ENCODE data around the gene PCGF1. TPM values are rescaled to one million over a fixed set of nuclear protein-coding genes. Genes with fewer than 3 reads are reported as not detected.

The PCGF1 gene
- total RNA-seq, 2 experiments from 2014 or later, result 11.6 to 13.8 TPM

GRCh38 chr2:74502147-74502719 is 5.3 kb downstream of the PCGF1 start:
- H3K36me3 ChIP-seq (ENCODE audit: insufficient read depth, low read length), result peaks cover 18% of the 10 kb centered on the region
- ChIA-PET CTCF (interaction anchor here (2.3 kb wide), 1 partner anchor 19 kb away, joined by 9 read pairs; the partner anchor contains the start of genes CCDC142 and TTC31), POLR2A (no interaction called here)
- no peak overlapping the region for H3K27ac Mint-ChIP-seq
- no peak overlapping the region for H3K27ac ChIP-seq (ENCODE audit: low read depth in 1 of 2, low read length in 2 of 2)
- H3K9me3 ChIP-seq (ENCODE audit: control insufficient read depth in 1 of 2, insufficient read depth in 1 of 2, low read length in 2 of 2), result peaks cover 0 to 37% of the 10 kb centered on the region in 2 experiments
- no peak for ATAC-seq (ENCODE audit: poor library complexity)
- peak overlapping the region; percentile 53 for H3K4me3 ChIP-seq (ENCODE audit: low read length)
- intact Hi-C loops (cut with DNase I, micrococcal nuclease), result no loop called here
- TF ChIP-seq CTCF (IDR thresholded peaks at IDR 0.05), result no peak
- H3K4me3 Mint-ChIP-seq, result peak overlapping the region; percentile 60
- DNase-seq, result no peak
- no peaks in the 10 kb centered on the region for H3K9me3 Mint-ChIP-seq
- H3K4me1 Mint-ChIP-seq (ENCODE audit: low read depth), result peaks cover 86% of the 10 kb centered on the region
- H3K27me3 ChIP-seq (ENCODE audit: control insufficient read depth in 1 of 2, insufficient read depth in 2 of 2, low read length in 2 of 2), result peaks cover 63 to 72% of the 10 kb centered on the region in 2 experiments
- H3K4me1 ChIP-seq (ENCODE audit: insufficient read depth, low read length), result peaks cover 70% of the 10 kb centered on the region
- peaks cover 28% of the 10 kb centered on the region for H3K36me3 Mint-ChIP-seq (ENCODE audit: low read depth)
- H3K27me3 Mint-ChIP-seq, result peaks cover 90% of the 10 kb centered on the region

GRCh38 chr2:74501335-74502071 is 6.0 kb downstream of the PCGF1 start:
- CTCF ChIA-PET, result interaction anchor here (2.3 kb wide), 1 partner anchor 18 kb away, joined by 9 read pairs; the partner anchor contains the start of genes CCDC142 and TTC31
- H3K9me3 ChIP-seq (ENCODE audit: control insufficient read depth in 1 of 2, insufficient read depth in 1 of 2, low read length in 2 of 2), result peaks cover 0 to 37% of the 10 kb centered on the region in 2 experiments
- DNase-seq (no peak), ATAC-seq (ENCODE audit: poor library complexity) (no peak)
- no peak overlapping the region for H3K4me3 ChIP-seq (ENCODE audit: low read length)
- peaks cover 78% of the 10 kb centered on the region for H3K4me1 Mint-ChIP-seq (ENCODE audit: low read depth)
- peaks cover 18% of the 10 kb centered on the region for H3K36me3 ChIP-seq (ENCODE audit: insufficient read depth, low read length)
- peaks cover 63% of the 10 kb centered on the region for H3K4me1 ChIP-seq (ENCODE audit: insufficient read depth, low read length)
- peaks cover 84% of the 10 kb centered on the region for H3K27me3 Mint-ChIP-seq
- POLR2A ChIA-PET, result interaction anchor here (0.6 to 4.5 kb wide), 3 partner anchors 19 to 47 kb away, joined by 3 to 21 read pairs (median 10); partner anchors contain the start of genes AUP1, CCDC142, HTRA2 and INO80B
- H3K36me3 Mint-ChIP-seq (ENCODE audit: low read depth), result peaks cover 21% of the 10 kb centered on the region
- no peak for TF ChIP-seq CTCF (IDR thresholded peaks at IDR 0.05)
- H3K4me3 Mint-ChIP-seq, result peak overlapping the region; percentile 48
- no peak overlapping the region for H3K27ac Mint-ChIP-seq
- intact Hi-C loops (cut with DNase I, micrococcal nuclease), result no loop called here
- peaks cover 63 to 72% of the 10 kb centered on the region in 2 experiments for H3K27me3 ChIP-seq (ENCODE audit: control insufficient read depth in 1 of 2, insufficient read depth in 2 of 2, low read length in 2 of 2)
- H3K27ac ChIP-seq (ENCODE audit: low read depth in 1 of 2, low read length in 2 of 2), result no peak overlapping the region
- H3K9me3 Mint-ChIP-seq, result no peaks in the 10 kb centered on the region

GRCh38 chr2:74500578-74500946 is 6.9 kb downstream of the PCGF1 start:
- no peaks in the 10 kb centered on the region for H3K9me3 Mint-ChIP-seq
- DNase-seq (no peak), ATAC-seq (ENCODE audit: poor library complexity) (no peak)
- H3K9me3 ChIP-seq (ENCODE audit: control insufficient read depth in 1 of 2, insufficient read depth in 1 of 2, low read length in 2 of 2), result peaks cover 0 to 37% of the 10 kb centered on the region in 2 experiments
- ChIA-PET CTCF (interaction anchor here (1.4 to 2.3 kb wide), 2 partner anchors 17 to 31 kb away, joined by 3 to 9 read pairs; partner anchors contain the start of genes CCDC142 and TTC31), POLR2A (interaction anchor here (0.6 to 4.5 kb wide), 6 partner anchors 18 to 672 kb away, joined by 3 to 21 read pairs (median 4); partner anchors contain the start of genes AUP1, CCDC142, HTRA2 and STAMBP)
- peaks cover 13% of the 10 kb centered on the region for H3K36me3 ChIP-seq (ENCODE audit: insufficient read depth, low read length)
- peaks cover 15% of the 10 kb centered on the region for H3K36me3 Mint-ChIP-seq (ENCODE audit: low read depth)
- no peak for TF ChIP-seq CTCF (IDR thresholded peaks at IDR 0.05)
- peaks cover 72% of the 10 kb centered on the region for H3K4me1 Mint-ChIP-seq (ENCODE audit: low read depth)
- no peak overlapping the region for H3K4me3 Mint-ChIP-seq
- peaks cover 53% of the 10 kb centered on the region for H3K4me1 ChIP-seq (ENCODE audit: insufficient read depth, low read length)
- intact Hi-C loops (cut with DNase I, micrococcal nuclease), result no loop called here
- peaks cover 79% of the 10 kb centered on the region for H3K27me3 Mint-ChIP-seq
- no peak overlapping the region for H3K27ac ChIP-seq (ENCODE audit: low read depth in 1 of 2, low read length in 2 of 2)
- H3K4me3 ChIP-seq (ENCODE audit: low read length), result no peak overlapping the region
- H3K27ac Mint-ChIP-seq, result no peak overlapping the region
- peaks cover 60 to 72% of the 10 kb centered on the region in 2 experiments for H3K27me3 ChIP-seq (ENCODE audit: control insufficient read depth in 1 of 2, insufficient read depth in 2 of 2, low read length in 2 of 2)

Measured in CD4-positive, alpha-beta T cell (primary cell).